Pancreas (tissue), 10 donors: ENCODE data around the gene TMPRSS11B. TPM values are rescaled to one million over a fixed set of nuclear protein-coding genes. Genes with fewer than 3 reads are reported as not detected.

Experiments used
- ATAC-seq, 4 donors: fragments of 200-7000 bp; cut with Tn5 transposase; one replicate each; pipeline versions ENCODE4 v1.8.0 to v1.9.1; 2020; ENCODE audit warnings: mild to moderate bottlenecking in 4 of 4, moderate library complexity in 4 of 4
- DNase-seq, 6 donors: peaks; one replicate each; pipeline ENCODE4 v3.0.0-alpha.2; 2020
- FAIRE-seq: peaks from 2 replicates; lab custom pipeline; 2012; peaks lifted over from hg19 to GRCh38; lab: Jason Lieb, UNC
- H3K27ac ChIP-seq, 4 donors: fragments of 200-600 bp; sonication (generic); 1 replicate in 3 of 4; 2 replicates in 1 of 4; pipeline versions ENCODE4 v1.5.0 to v1.8.0; 2020
- H3K27me3 ChIP-seq, 4 donors: fragments of 200-600 bp; one replicate each; pipeline ENCODE4 v1.8.0; 2021
- H3K36me3 ChIP-seq, 3 donors: fragments of 200-600 bp; sonication (generic) in 1 of 3; one replicate each; pipeline versions ENCODE4 v1.5.0 to v1.8.0; 2020 to 2021
- H3K4me1 ChIP-seq, 3 donors: fragments of 200-600 bp; one replicate each; pipeline ENCODE4 v1.8.0; 2021
- H3K4me3 ChIP-seq, 4 donors: fragments of 200-600 bp; sonication (generic) in 2 of 4; one replicate each; pipeline versions ENCODE4 v1.5.0 to v1.8.0; 2020 to 2021
- H3K9me3 ChIP-seq, 4 donors: fragments of 200-600 bp; one replicate each; pipeline ENCODE4 v1.8.0; 2021
- CTCF ChIP-seq, 4 donors: fragments of 200-600 bp; sonication (generic) in 3 of 4; IDR thresholded peaks; one replicate each; pipeline versions ENCODE4 v1.5.0 to v1.8.0; 2021; ENCODE audit warnings: antibody characterized with exemption in 4 of 4
- WGBS, 2 donors: extraction: QIAGEN DNeasy Blood & Tissue Kit; methylation state at CpG; one replicate each; pipeline ENCODE4 v1.1.7; 2013; 5-methylcytosine and 5-hydroxymethylcytosine counted together
- intact Hi-C, 3 donors: fragments of 100-400 bp; cut with DNase I; formaldehyde crosslinking; loops; one replicate each; pipeline versions ENCODE4 v1.11.1 to v1.14.2; 2022
- polyA plus RNA-seq, 2 donors: library from polyadenylated mRNA; stranded (reverse); fragments of 200-250 nt; gene quantifications; one replicate each; pipeline ENCODE4 v1.2.3, GENCODE V29; 2013
- total RNA-seq, 6 donors: library from RNA; stranded (reverse); fragmentation: NEBNext Ultra II Directional in 4 of 6; extraction: Animal tissue kit (Norgen Biotek cat#: 25700) in 4 of 6; gene quantifications; one replicate each; pipeline versions ENCODE4 v1.2.1 to v1.2.4, GENCODE V29; 2021 to 2023
- donor health status: healthy with polysubstance abuse.
- donor health status: DM: no; HTN: no; CAD: no; lungs with moderate emphysema.
- donor health status: DM: no; HTN: no; CAD: no.
- donor health status: control.
- donor health status: control.
- donor health status: Bipolar disorder and iron deficiency.
- donor health status: DM: yes; HTN: yes; CAD: no.
- donor health status: DM: no; HTN: no; CAD: no.
- donor health status: DM: no; HTN: no; CAD: no.
- donor health status: DM: yes; HTN: yes; CAD: no.

Gene TMPRSS11B
- total and polyA plus RNA-seq, 8 donors = 0.07 TPM; not detected in 7

GRCh38 chr4:68249434-68249833 is 3.9 kb upstream of the TMPRSS11B start:
- DNase-seq (no peak), FAIRE-seq (no peak), ATAC-seq (no peak)
- Histone ChIP-seq H3K4me3 (no peak overlapping the region), H3K4me1 (no peaks in the 10 kb centered on the region), H3K27me3 (no peaks in the 10 kb centered on the region), H3K9me3 (no peaks in the 10 kb centered on the region), H3K36me3 (no peaks in the 10 kb centered on the region), H3K27ac (no peak overlapping the region)
- intact Hi-C loops = no loop called here
- TF ChIP-seq CTCF (IDR thresholded peaks at IDR 0.05) = no peak

DNA sequence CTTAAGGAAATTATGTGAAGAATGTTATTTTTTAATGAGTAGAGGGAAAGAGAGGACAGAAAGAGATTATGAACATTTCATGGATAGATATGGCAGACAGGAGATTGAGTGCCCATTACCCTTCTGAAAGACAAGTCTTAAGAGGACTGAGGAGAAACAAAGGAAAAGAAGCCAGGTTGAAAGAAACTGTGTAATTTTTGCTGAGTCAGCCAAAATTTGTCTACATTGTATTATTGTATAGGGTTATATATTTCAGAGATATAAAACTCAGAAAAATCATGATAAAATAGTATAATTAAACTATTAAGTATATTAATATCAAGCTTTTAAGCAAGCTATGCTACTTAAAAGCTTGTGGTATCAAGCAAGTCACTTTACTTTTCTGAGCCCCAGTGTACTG is 4.9 kb downstream of the TMPRSS11B start:
- Histone ChIP-seq H3K27me3 (no peaks in the 10 kb centered on the region), H3K9me3 (no peaks in the 10 kb centered on the region), H3K27ac (no peak overlapping the region), H3K36me3 (no peaks in the 10 kb centered on the region), H3K4me1 (no peaks in the 10 kb centered on the region), H3K4me3 (no peak overlapping the region)
- FAIRE-seq (no peak), DNase-seq (no peak), ATAC-seq (no peak)
- intact Hi-C loops = no loop called here
- TF ChIP-seq CTCF (IDR thresholded peaks at IDR 0.05) = no peak

GRCh38 chr4:68228568-68228967 is 16.9 kb downstream of the TMPRSS11B start:
- TF ChIP-seq CTCF (IDR thresholded peaks at IDR 0.05) = no peak
- 37 to 43% methylated on average over 1 of the region's 1 CpG for WGBS, 2 donors
- DNase-seq (no peak), ATAC-seq (no peak), FAIRE-seq (no peak)
- Histone ChIP-seq H3K4me3 (no peak overlapping the region), H3K27ac (no peak overlapping the region), H3K9me3 (no peaks in the 10 kb centered on the region), H3K27me3 (no peaks in the 10 kb centered on the region), H3K36me3 (no peaks in the 10 kb centered on the region), H3K4me1 (no peaks in the 10 kb centered on the region)
- intact Hi-C loops = no loop called here

GRCh38 chr4:68218044-68218443 is 27.4 kb downstream of the TMPRSS11B start:
- Histone ChIP-seq H3K27ac (no peak overlapping the region), H3K4me1 (no peaks in the 10 kb centered on the region), H3K27me3 (no peaks in the 10 kb centered on the region), H3K9me3 (no peaks in the 10 kb centered on the region), H3K36me3 (no peaks in the 10 kb centered on the region), H3K4me3 (no peak overlapping the region)
- TF ChIP-seq CTCF (IDR thresholded peaks at IDR 0.05) = no peak
- ATAC-seq = no peak
- DNase-seq = no peak
- no peak for FAIRE-seq
- 12 to 17% methylated on average over 1 of the region's 1 CpG for WGBS, 2 donors
- intact Hi-C loops = no loop called here

DNA sequence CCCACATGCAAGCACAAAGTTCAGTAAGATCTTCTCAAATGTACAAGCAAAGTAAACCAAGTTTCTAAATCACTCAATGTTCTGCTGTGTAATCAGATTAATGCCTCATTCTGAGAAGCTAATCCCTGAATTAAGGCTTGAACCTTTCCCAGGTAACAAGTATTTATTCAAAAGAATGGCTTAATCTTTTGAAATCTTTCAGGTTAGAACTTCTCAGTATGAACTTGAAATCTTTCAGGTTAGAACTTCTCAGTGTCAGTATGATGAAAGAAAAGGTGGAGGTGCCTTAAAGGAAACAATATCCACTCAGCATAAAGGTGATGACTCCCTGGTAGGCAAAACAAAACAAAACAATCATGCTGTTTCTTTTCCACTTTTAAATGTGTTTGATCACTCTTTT is 29.0 kb downstream of the TMPRSS11B start:
- Histone ChIP-seq H3K27ac (no peak overlapping the region), H3K36me3 (no peaks in the 10 kb centered on the region), H3K4me3 (no peak overlapping the region), H3K9me3 (no peaks in the 10 kb centered on the region), H3K27me3 (no peaks in the 10 kb centered on the region), H3K4me1 (no peaks in the 10 kb centered on the region)
- ATAC-seq = no peak
- FAIRE-seq = no peak
- TF ChIP-seq CTCF (IDR thresholded peaks at IDR 0.05) = no peak
- DNase-seq = no peak
- intact Hi-C loops = no loop called here
